Common myeloid progenitor, CD34-positive (primary cell): Measurements from ENCODE around the gene ZNF837.

ENCODE experiments used
- CTCF ChIA-PET: fragments of 350-600 bp; sonication (Branson Sonifier 250); formaldehyde crosslinking; loops from one replicate; lab custom pipeline; 2021; ENCODE audit warnings: antibody characterized with exemption; lab: Charles Lee
- POLR2A ChIA-PET: fragments of 350-600 bp; sonication (Branson Sonifier 250); formaldehyde crosslinking; loops from one replicate; lab custom pipeline; 2021; ENCODE audit warnings: antibody characterized with exemption; lab: Charles Lee
- DNase-seq, 3 donors: peaks; one replicate each; pipeline versions ENCODE4 v3.0.0 to v3.0.0-alpha.2; 2013
- H3K27ac ChIP-seq, 2 experiments: 1 replicate in 1 of 2; 2 replicates in 1 of 2; pipeline ENCODE4 v1.7.0; 2013; ENCODE audit warnings: inconsistent platforms in 2 of 2, low read length in 2 of 2, mild to moderate bottlenecking in 2 of 2, low read depth in 1 of 2, moderate library complexity in 1 of 2; ENCODE audit not compliant: severe bottlenecking in 2 of 2, insufficient read depth in 1 of 2, poor library complexity in 1 of 2
- H3K27me3 ChIP-seq, 5 experiments: replicated peaks in 2 of 5; 1 replicate in 3 of 5; 2 replicates in 2 of 5; pipeline versions ENCODE4 v1.6.1 to v1.7.0; 2013; ENCODE audit warnings: low read length in 4 of 5, mild to moderate bottlenecking in 2 of 5, moderate library complexity in 2 of 5, inconsistent platforms in 1 of 5; ENCODE audit not compliant: insufficient read depth in 5 of 5, control insufficient read depth in 4 of 5
- H3K36me3 ChIP-seq, 4 experiments: 1 replicate in 2 of 4; 2 replicates in 2 of 4; pipeline versions ENCODE4 v1.6.1 to v1.7.0; 2013; ENCODE audit warnings: low read length in 3 of 4, control low read depth in 1 of 4, mild to moderate bottlenecking in 1 of 4; ENCODE audit not compliant: control insufficient read depth in 4 of 4, insufficient read depth in 4 of 4
- H3K4me1 ChIP-seq, 4 experiments: 1 replicate in 3 of 4; 2 replicates in 1 of 4; pipeline versions ENCODE4 v1.6.1 to v1.7.1; 2013; ENCODE audit warnings: low read length in 3 of 4, mild to moderate bottlenecking in 3 of 4, control low read depth in 1 of 4, inconsistent platforms in 1 of 4, moderate library complexity in 1 of 4; ENCODE audit not compliant: control insufficient read depth in 4 of 4, insufficient read depth in 4 of 4; ENCODE audit errors: control extremely low read depth in 1 of 4
- H3K4me3 ChIP-seq, 7 experiments: 1 replicate in 4 of 7; 2 replicates in 3 of 7; pipeline versions ENCODE4 v1.5.1 to v1.7.0; 2013; ENCODE audit warnings: mild to moderate bottlenecking in 7 of 7, low read length in 6 of 7, moderate library complexity in 6 of 7, inconsistent platforms in 2 of 7, low read depth in 2 of 7, control low read depth in 1 of 7; ENCODE audit not compliant: insufficient read depth in 4 of 7, control insufficient read depth in 1 of 7; ENCODE audit errors: extremely low read depth in 1 of 7
- H3K9me3 ChIP-seq, 5 experiments: 1 replicate in 4 of 5; 2 replicates in 1 of 5; pipeline versions ENCODE4 v1.6.1 to v1.7.1; 2013; ENCODE audit warnings: low read length in 4 of 5, mild to moderate bottlenecking in 2 of 5, inconsistent platforms in 1 of 5, low read depth in 1 of 5, moderate library complexity in 1 of 5; ENCODE audit not compliant: control insufficient read depth in 4 of 5, insufficient read depth in 2 of 5; ENCODE audit errors: control extremely low read depth in 1 of 5
- WGBS: methylation state at CpG from one replicate; pipeline ENCODE4 v1.1.5; 2013; ENCODE audit not compliant: insufficient coverage; 5-methylcytosine and 5-hydroxymethylcytosine counted together

Gene ZNF837

GRCh38 chr19:58368561-58369360 is 12.1 kb downstream of the ZNF837 start:
- H3K27ac ChIP-seq: no peak overlapping the region
- peaks cover 2 to 16% (median 10%) of the 10 kb centered on the region in 4 experiments for H3K4me1 ChIP-seq
- DNase-seq: no peak
- H3K27me3 ChIP-seq: no peaks in the 10 kb centered on the region
- H3K4me3 ChIP-seq: no peak overlapping the region
- WGBS: 98% methylated on average over 67 of the region's 68 CpGs
- ChIA-PET CTCF (interaction anchor here (1.6 kb wide), 1 partner anchor 11 kb away, joined by 6 read pairs; no protein-coding TSS in a partner anchor), POLR2A (no interaction called here)
- H3K36me3 ChIP-seq: peaks cover 0 to 9% (median 1%) of the 10 kb centered on the region in 4 experiments
- H3K9me3 ChIP-seq: peaks cover 0 to 3% (median 0%) of the 10 kb centered on the region in 5 experiments

GRCh38 chr19:58367698-58368454 is 13.0 kb downstream of the ZNF837 start:
- ChIA-PET CTCF (interaction anchor here (1.7 kb wide), 1 partner anchor 8 kb away, joined by 5 read pairs; no protein-coding TSS in a partner anchor), POLR2A (no interaction called here)
- Histone ChIP-seq H3K27ac (no peak overlapping the region), H3K27me3 (no peaks in the 10 kb centered on the region), H3K36me3 (peaks cover 0 to 9% (median 1%) of the 10 kb centered on the region in 4 experiments), H3K4me3 (no peak overlapping the region), H3K4me1 (peaks cover 2 to 23% (median 16%) of the 10 kb centered on the region in 4 experiments), H3K9me3 (peaks cover 0 to 3% (median 0%) of the 10 kb centered on the region in 5 experiments)
- DNase-seq: no peak
- 97% methylated on average over 101 of the region's 106 CpGs for WGBS

- Histone ChIP-seq H3K27ac (no peak overlapping the region), H3K4me1 (peaks cover 2 to 29% (median 21%) of the 10 kb centered on the region in 4 experiments), H3K27me3 (no peaks in the 10 kb centered on the region), H3K9me3 (peaks cover 0 to 3% (median 0%) of the 10 kb centered on the region in 5 experiments), H3K36me3 (peaks cover 0 to 9% (median 1%) of the 10 kb centered on the region in 4 experiments), H3K4me3 (no peak overlapping the region)
- 96% methylated on average over 30 of the region's 32 CpGs for WGBS
- CTCF ChIA-PET: interaction anchor here (1.7 kb wide), 1 partner anchor 9 kb away, joined by 5 read pairs; no protein-coding TSS in a partner anchor
- no peak for DNase-seq
- POLR2A ChIA-PET: no interaction called here
Observed at GRCh38 chr19:58366585-58367430, 14.0 kb downstream of the ZNF837 start.

DNA sequence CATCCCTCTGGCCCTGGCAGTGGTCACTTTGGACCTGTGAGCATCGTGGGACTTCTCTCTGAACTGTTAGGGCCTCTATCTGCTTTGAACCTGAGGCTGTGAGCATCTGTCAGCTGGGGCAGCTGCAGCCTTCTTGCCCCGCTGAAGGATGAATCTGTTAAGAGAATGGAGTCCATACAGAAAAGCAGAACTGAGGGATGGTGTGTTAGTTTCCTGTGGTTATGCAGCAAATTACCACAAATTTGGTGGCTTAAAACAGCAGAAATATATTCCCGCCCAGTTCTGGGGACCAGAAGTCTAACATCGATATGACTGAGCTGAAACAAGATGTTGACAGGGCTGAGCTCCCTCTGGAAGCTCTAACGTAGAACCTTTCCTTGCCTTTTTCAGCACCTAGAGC is 16.7 kb downstream of the ZNF837 start:
- ChIA-PET CTCF (interaction anchor here (0.8 to 2.0 kb wide), 9 partner anchors 9 to 216 kb away, joined by 3 to 8 read pairs (median 4); partner anchors contain the start of gene ZNF837), POLR2A (interaction anchor here (0.6 to 1.9 kb wide), 2 partner anchors 17 to 59 kb away, joined by 3 to 6 read pairs; no protein-coding TSS in a partner anchor)
- peak; percentile 83 to 95 (median 94) for DNase-seq
- peaks cover 2 to 34% (median 25%) of the 10 kb centered on the region in 4 experiments for H3K4me1 ChIP-seq
- H3K27me3 ChIP-seq: no peaks in the 10 kb centered on the region
- peak overlapping the region in 2 of 7 experiments; percentile 11 to 28 for H3K4me3 ChIP-seq
- peaks cover 0 to 9% (median 1%) of the 10 kb centered on the region in 4 experiments for H3K36me3 ChIP-seq
- no peak overlapping the region for H3K27ac ChIP-seq
- peaks cover 0 to 3% (median 0%) of the 10 kb centered on the region in 5 experiments for H3K9me3 ChIP-seq
- 0% methylated on average over 3 of the region's 5 CpGs for WGBS

DNA sequence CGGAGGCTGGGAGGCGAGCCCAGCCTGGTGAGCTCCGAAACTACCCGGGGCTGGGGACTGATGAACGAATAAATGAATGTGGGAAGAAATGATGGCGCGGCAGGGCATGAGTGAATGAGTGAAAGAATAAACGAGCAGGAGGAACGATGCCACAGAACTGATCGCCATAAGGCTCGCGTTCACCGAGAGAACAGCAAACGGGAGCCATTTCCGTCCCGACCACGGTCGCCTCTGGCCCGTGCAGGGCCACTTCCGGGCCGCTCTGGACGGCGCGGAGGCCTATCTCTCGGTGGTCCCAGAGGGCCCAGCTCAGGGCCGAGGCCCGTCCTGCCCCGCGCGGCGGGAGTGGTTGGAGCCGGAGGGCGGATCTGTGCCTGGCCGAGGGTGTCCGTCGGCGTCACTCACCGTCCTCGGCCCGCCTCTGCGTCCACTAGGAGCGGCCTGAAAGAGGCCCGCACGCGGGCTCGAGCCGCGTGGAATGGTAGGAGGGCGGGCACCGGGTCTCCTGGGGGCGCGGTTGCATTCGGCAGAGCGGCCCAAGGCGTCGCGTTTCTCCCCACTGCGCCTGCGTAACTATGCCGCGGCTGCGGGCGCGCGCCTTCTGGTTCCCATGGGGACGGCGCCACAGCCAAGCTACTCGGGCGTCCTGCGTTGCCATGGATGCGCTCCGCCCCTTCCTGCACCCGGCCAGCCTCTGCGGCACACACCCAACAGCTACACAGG is 18.4 kb downstream of the ZNF837 start, which contains the start of gene ZNF497:
ZNF497 (minus strand) TSS at position 480 of the 723 bp plus-strand sequence. CDS start 5,116 bp downstream, outside the sequence.
- ChIA-PET CTCF (interaction anchor here (0.9 to 2.1 kb wide), 7 partner anchors 10 to 107 kb away, joined by 3 to 8 read pairs (median 3); partner anchors contain the start of genes ZNF584 and ZSCAN22), POLR2A (interaction anchor here (0.7 to 1.2 kb wide), 6 partner anchors 11 to 181 kb away, joined by 3 to 9 read pairs (median 4); partner anchors contain the start of genes TRIM28, ZBTB45, ZNF446 and ZNF584)
- Histone ChIP-seq H3K4me3 (peak within 1 kb of the TSS; percentile 69 to 94 (median 85)), H3K36me3 (peaks cover 0 to 6% (median 2%) of the 10 kb centered on the region in 4 experiments), H3K9me3 (peaks cover 0 to under 1% (median 0%) of the 10 kb centered on the region in 5 experiments), H3K27me3 (peaks cover 0 to 3% (median 0%) of the 10 kb centered on the region in 5 experiments), H3K27ac (peak within 1 kb of the TSS; percentile 77 to 90), H3K4me1 (peaks cover 2 to 34% (median 30%) of the 10 kb centered on the region in 4 experiments)
- DNase-seq: peak; percentile 94 to 96 (median 96)
- WGBS: 0% methylated on average over 70 of the region's 74 CpGs
